SK-N-SH treated with all-trans-retinoic acid at 6 μM for 48 hours (cell line): ENCODE measurements around the gene HDGF.

Experiments used
- ATAC-seq: fragments of 200-7000 bp; cut with Tn5 transposase; 3 replicates; pipeline ENCODE4 v1.9.1; 2020; ENCODE audit warnings: mild to moderate bottlenecking, moderate library complexity
- ARNTL ChIP-seq: fragments of 450-650 bp; formaldehyde crosslinking; IDR thresholded peaks from 2 replicates; pipeline ENCODE4 v1.5.0; 2020; ENCODE audit warnings: low read depth, mild to moderate bottlenecking, moderate library complexity, borderline replicate concordance
- BACH2 ChIP-seq: fragments of 250-450 bp; sonication (Bioruptor Pico); IDR thresholded peaks from 2 replicates; pipeline ENCODE4 v1.9.0; 2021; ENCODE audit warnings: mild to moderate bottlenecking, borderline replicate concordance
- CREB5 ChIP-seq: fragments of 250-450 bp; sonication (Bioruptor Pico); IDR thresholded peaks from 2 replicates; pipeline ENCODE4 v1.5.1; 2020; ENCODE audit warnings: low read depth, mild to moderate bottlenecking, moderate library complexity
- CSDC2 ChIP-seq: fragments of 250-450 bp; sonication (Bioruptor Pico); IDR thresholded peaks from 2 replicates; pipeline ENCODE4 v1.5.0; 2020; ENCODE audit warnings: mild to moderate bottlenecking, moderate library complexity
- ESRRG ChIP-seq: fragments of 250-450 bp; sonication (Bioruptor Pico); IDR thresholded peaks from 2 replicates; pipeline ENCODE4 v1.6.1; 2021; ENCODE audit warnings: mild to moderate bottlenecking
- GLIS3 ChIP-seq: fragments of 250-450 bp; sonication (Bioruptor Pico); IDR thresholded peaks from 2 replicates; pipeline ENCODE4 v1.5.0; 2020; ENCODE audit warnings: mild to moderate bottlenecking, moderate library complexity
- ISL1 ChIP-seq: fragments of 250-450 bp; sonication (Bioruptor Pico); IDR thresholded peaks from 2 replicates; pipeline ENCODE4 v2.1.2; 2022; ENCODE audit warnings: mild to moderate bottlenecking, moderate library complexity
- OSR1 ChIP-seq: fragments of 250-450 bp; sonication (Bioruptor Pico); IDR thresholded peaks from 2 replicates; pipeline ENCODE4 v1.8.0; 2022; ENCODE audit warnings: moderate library complexity, mild to moderate bottlenecking, inconsistent platforms
- PPARA ChIP-seq: fragments of 250-450 bp; sonication (Bioruptor Pico); IDR thresholded peaks from 2 replicates; pipeline ENCODE4 v1.5.0; 2020; ENCODE audit warnings: mild to moderate bottlenecking, borderline replicate concordance
- RARB ChIP-seq: fragments of 250-450 bp; sonication (Bioruptor Pico); IDR thresholded peaks from 2 replicates; pipeline ENCODE4 v1.8.0; 2021; ENCODE audit warnings: mild to moderate bottlenecking, moderate library complexity
- SNAI2 ChIP-seq: fragments of 250-450 bp; sonication (Bioruptor Pico); IDR thresholded peaks from 2 replicates; pipeline ENCODE4 v1.5.0; 2020; ENCODE audit warnings: mild to moderate bottlenecking, moderate library complexity
- TCF4 ChIP-seq: fragments of 250-450 bp; sonication (Bioruptor Pico); IDR thresholded peaks from 2 replicates; pipeline ENCODE4 v1.8.0; 2021; ENCODE audit warnings: mild to moderate bottlenecking, moderate library complexity, borderline replicate concordance
- TOX ChIP-seq: fragments of 250-450 bp; sonication (Bioruptor Pico); IDR thresholded peaks from 2 replicates; pipeline ENCODE4 v1.8.0; 2021; ENCODE audit warnings: mild to moderate bottlenecking, moderate library complexity, borderline replicate concordance
- ZC3H10 ChIP-seq: fragments of 250-450 bp; sonication (Bioruptor Pico); IDR thresholded peaks from 2 replicates; pipeline ENCODE4 v1.5.1; 2021; ENCODE audit warnings: mild to moderate bottlenecking, moderate library complexity
- ZFP3 ChIP-seq: fragments of 250-450 bp; sonication (Bioruptor Pico); IDR thresholded peaks from 2 replicates; pipeline ENCODE4 v1.5.0; 2020; ENCODE audit warnings: mild to moderate bottlenecking, moderate library complexity
- ZFP30 ChIP-seq: fragments of 450-650 bp; formaldehyde crosslinking; IDR thresholded peaks from 2 replicates; pipeline ENCODE4 v1.5.0; 2022; ENCODE audit warnings: mild to moderate bottlenecking, moderate library complexity
- ZNF565 ChIP-seq: fragments of 450-650 bp; formaldehyde crosslinking; conservative IDR thresholded peaks from 2 replicates; pipeline ENCODE4 v1.5.0; 2020; ENCODE audit warnings: low read depth, mild to moderate bottlenecking, moderate library complexity
- ZNF70 ChIP-seq: fragments of 450-650 bp; formaldehyde crosslinking; IDR thresholded peaks from 2 replicates; pipeline ENCODE4 v1.5.0; 2020; ENCODE audit warnings: mild to moderate bottlenecking, moderate library complexity
- ZNF8 ChIP-seq: fragments of 450-650 bp; formaldehyde crosslinking; IDR thresholded peaks from 2 replicates; pipeline ENCODE4 v1.5.0; 2020; ENCODE audit warnings: mild to moderate bottlenecking, moderate library complexity
- TF ChIP-seq, protein P1 (sequence below): fragments of 250-450 bp; sonication (Bioruptor Pico); IDR thresholded peaks from 2 replicates; pipeline ENCODE4 v1.5.0; 2020; ENCODE audit warnings: mild to moderate bottlenecking, moderate library complexity
- TF ChIP-seq, protein P2 (sequence below): fragments of 250-450 bp; sonication (Bioruptor Pico); IDR thresholded peaks from 2 replicates; pipeline ENCODE4 v1.8.0; 2021; ENCODE audit warnings: low read depth, mild to moderate bottlenecking, moderate library complexity, borderline replicate concordance
- TF ChIP-seq, protein P3 (sequence below): fragments of 250-450 bp; sonication (Bioruptor Pico); IDR thresholded peaks from 2 replicates; pipeline ENCODE4 v1.8.0; 2020; ENCODE audit warnings: mild to moderate bottlenecking, moderate library complexity, borderline replicate concordance

HDGF gene

GRCh38 chr1:156754219-156754618 lies 2.7 kb upstream of the HDGF start:
- no peak for TF ChIP-seq GLIS3 (CRISPR knock-in tag)
- TF ChIP-seq, protein P1, sequence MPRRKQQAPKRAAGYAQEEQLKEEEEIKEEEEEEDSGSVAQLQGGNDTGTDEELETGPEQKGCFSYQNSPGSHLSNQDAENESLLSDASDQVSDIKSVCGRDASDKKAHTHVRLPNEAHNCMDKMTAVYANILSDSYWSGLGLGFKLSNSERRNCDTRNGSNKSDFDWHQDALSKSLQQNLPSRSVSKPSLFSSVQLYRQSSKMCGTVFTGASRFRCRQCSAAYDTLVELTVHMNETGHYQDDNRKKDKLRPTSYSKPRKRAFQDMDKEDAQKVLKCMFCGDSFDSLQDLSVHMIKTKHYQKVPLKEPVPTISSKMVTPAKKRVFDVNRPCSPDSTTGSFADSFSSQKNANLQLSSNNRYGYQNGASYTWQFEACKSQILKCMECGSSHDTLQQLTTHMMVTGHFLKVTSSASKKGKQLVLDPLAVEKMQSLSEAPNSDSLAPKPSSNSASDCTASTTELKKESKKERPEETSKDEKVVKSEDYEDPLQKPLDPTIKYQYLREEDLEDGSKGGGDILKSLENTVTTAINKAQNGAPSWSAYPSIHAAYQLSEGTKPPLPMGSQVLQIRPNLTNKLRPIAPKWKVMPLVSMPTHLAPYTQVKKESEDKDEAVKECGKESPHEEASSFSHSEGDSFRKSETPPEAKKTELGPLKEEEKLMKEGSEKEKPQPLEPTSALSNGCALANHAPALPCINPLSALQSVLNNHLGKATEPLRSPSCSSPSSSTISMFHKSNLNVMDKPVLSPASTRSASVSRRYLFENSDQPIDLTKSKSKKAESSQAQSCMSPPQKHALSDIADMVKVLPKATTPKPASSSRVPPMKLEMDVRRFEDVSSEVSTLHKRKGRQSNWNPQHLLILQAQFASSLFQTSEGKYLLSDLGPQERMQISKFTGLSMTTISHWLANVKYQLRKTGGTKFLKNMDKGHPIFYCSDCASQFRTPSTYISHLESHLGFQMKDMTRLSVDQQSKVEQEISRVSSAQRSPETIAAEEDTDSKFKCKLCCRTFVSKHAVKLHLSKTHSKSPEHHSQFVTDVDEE (CRISPR knock-in tag) = no peak
- TF ChIP-seq ARNTL (CRISPR knock-in tag) = no peak
- TF ChIP-seq, protein P2, sequence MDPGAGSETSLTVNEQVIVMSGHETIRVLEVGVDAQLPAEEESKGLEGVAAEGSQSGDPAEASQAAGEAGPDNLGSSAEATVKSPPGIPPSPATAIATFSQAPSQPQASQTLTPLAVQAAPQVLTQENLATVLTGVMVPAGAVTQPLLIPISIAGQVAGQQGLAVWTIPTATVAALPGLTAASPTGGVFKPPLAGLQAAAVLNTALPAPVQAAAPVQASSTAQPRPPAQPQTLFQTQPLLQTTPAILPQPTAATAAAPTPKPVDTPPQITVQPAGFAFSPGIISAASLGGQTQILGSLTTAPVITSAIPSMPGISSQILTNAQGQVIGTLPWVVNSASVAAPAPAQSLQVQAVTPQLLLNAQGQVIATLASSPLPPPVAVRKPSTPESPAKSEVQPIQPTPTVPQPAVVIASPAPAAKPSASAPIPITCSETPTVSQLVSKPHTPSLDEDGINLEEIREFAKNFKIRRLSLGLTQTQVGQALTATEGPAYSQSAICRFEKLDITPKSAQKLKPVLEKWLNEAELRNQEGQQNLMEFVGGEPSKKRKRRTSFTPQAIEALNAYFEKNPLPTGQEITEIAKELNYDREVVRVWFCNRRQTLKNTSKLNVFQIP = no peak
- no peak for TF ChIP-seq SNAI2 (CRISPR knock-in tag)
- TF ChIP-seq CREB5 (CRISPR knock-in tag) = no peak
- no peak for TF ChIP-seq CSDC2 (CRISPR knock-in tag)
- no peak for TF ChIP-seq ZNF565 (CRISPR knock-in tag)
- no peak for TF ChIP-seq ISL1 (CRISPR knock-in tag)
- no peak for TF ChIP-seq ZNF70 (CRISPR knock-in tag)
- ATAC-seq = no peak

GRCh38 chr1:156752843-156753482 lies 1.5 kb upstream of the HDGF start:
- TF ChIP-seq TOX (CRISPR knock-in tag) (no peak), ZFP3 (CRISPR knock-in tag) (no peak), BACH2 (CRISPR knock-in tag) (no peak), ZNF70 (CRISPR knock-in tag) (no peak), ZC3H10 (no peak), ZNF8 (CRISPR knock-in tag) (no peak), ISL1 (CRISPR knock-in tag) (no peak), ZFP30 (CRISPR knock-in tag) (no peak), PPARA (no peak), ZNF565 (CRISPR knock-in tag) (no peak), ESRRG (CRISPR knock-in tag) (no peak), RARB (CRISPR knock-in tag) (no peak), TCF4 (no peak), OSR1 (CRISPR knock-in tag) (no peak), CSDC2 (CRISPR knock-in tag) (no peak), GLIS3 (CRISPR knock-in tag) (no peak), CREB5 (CRISPR knock-in tag) (no peak)
- TF ChIP-seq, protein P2 = no peak
- TF ChIP-seq, protein P3, sequence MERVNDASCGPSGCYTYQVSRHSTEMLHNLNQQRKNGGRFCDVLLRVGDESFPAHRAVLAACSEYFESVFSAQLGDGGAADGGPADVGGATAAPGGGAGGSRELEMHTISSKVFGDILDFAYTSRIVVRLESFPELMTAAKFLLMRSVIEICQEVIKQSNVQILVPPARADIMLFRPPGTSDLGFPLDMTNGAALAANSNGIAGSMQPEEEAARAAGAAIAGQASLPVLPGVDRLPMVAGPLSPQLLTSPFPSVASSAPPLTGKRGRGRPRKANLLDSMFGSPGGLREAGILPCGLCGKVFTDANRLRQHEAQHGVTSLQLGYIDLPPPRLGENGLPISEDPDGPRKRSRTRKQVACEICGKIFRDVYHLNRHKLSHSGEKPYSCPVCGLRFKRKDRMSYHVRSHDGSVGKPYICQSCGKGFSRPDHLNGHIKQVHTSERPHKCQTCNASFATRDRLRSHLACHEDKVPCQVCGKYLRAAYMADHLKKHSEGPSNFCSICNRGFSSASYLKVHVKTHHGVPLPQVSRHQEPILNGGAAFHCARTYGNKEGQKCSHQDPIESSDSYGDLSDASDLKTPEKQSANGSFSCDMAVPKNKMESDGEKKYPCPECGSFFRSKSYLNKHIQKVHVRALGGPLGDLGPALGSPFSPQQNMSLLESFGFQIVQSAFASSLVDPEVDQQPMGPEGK (CRISPR knock-in tag) = no peak
- TF ChIP-seq, protein P1 (CRISPR knock-in tag) = no peak
- no peak for ATAC-seq
